Ramos (cell line): ENCODE measurements around the gene LRP8.

Experiments
- in situ Hi-C: fragments of 300-500 bp; cut with MboI; formaldehyde crosslinking; loops from one replicate; pipeline ENCODE4 v1.14.3; 2022; ENCODE audit warnings: low sequenced_read_pairs; ENCODE audit not compliant: unreplicated experiment

Gene LRP8

DNA sequence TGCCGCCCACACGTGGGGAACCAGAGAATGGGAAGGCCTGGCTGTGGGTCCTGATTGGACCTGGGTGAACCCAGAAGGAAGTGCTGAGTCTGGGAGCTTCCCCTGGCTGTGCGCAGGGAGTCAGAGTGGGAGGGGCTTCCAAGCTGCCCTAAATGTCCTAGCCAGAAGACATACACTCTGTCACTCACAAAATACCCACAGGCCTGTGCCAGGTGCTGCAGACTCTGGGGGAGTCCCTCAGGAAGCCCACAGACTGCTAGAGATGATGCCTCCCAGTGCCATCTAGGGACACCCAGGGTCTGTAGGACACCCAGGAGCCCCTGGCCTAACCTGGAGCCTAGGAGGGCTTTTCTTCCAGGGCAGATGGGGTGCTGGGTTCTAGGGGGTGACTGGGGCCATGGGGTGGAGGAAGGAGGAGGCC lies 33.7 kb upstream of the LRP8 start:
- in situ Hi-C loops, result no loop called here

DNA sequence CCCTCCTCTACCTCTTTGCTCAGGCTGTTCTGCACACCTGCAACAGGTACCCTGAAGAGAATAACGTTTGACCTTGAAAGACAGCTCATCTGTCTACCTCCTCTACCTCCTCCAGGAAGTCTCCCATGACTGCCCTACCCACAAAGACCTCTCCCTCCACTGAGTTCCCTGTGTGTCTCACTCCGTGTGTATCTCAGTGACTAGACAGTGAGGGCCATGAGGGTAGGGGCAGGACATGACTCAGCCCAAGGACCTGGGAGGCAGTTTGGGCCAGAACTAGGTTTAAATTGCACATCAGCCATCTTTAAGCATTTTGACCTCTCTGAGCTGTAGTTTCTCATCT lies 32.0 kb upstream of the LRP8 start:
- in situ Hi-C loops, result no loop called here

DNA sequence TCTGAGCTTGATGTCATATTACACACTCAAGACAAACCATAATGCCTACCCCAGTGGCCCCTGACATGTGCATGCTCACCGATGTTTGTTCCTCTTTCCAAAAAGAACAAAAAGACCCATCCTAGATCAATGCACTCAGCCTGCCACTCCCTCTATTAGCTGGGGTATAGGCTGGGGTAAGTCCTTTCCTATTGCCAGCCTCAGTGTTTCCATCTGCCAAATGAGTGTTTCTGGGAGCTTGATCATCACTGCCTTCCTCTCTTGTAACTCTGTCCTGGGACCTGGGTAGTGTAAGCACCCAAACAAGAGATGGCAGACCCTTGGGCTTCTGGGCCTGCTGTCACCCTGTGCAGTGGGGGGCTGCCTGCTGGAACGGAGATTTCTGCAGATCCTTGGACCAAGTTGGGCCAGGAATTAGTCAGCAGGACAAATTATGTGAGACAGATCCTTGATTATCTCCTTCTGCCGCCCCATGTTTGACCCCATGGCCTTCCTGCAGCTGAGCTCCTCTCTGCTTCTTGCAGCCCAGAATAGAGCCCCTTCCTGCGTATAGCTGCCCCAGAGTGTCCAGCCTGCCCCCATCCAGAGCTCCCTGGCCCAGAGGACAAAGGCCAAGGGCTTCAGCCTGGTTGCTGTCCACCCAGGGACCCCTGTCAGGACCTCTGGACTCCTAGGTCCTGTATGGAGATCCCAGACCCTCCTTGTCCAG lies 31.5 kb upstream of the LRP8 start:
- in situ Hi-C loops, result no loop called here

DNA sequence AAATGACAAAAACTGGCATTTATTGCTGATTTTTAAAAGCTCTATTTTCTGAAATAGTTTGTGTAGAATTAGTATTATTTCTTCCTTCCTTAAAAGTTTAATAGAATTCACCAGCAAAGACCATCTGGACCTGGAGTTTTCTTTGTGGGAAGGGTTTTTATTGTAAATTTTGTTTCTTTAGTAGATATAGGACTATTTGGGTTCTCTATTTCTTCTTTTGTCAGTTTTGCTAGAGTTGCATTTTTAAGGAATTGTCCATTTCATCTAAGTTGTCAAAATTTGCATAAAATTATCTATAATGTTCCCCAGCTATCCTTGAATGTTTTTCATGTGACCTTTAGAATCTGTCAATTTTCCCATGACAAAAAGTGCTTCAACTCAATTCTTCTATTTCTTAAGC lies 28.8 kb upstream of the LRP8 start:
- in situ Hi-C loops, result no loop called here

DNA sequence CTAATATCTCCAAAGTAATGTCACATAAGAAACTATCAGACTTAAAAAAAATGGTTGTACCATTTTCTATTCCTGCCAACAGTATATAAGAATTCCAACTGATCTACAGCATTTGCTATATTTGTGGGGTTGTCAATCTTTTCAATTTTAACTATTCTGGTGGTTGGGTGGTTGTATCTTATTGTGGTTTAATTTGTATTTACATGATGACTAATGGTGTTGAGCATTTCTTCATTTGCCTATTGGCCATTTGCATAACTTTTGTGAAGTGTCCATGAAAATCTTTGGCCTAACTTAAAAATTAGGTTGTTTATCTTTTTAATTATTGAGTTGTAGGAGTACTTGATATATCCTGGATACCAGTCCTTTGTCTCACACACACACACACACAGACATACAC lies 26.2 kb upstream of the LRP8 start:
- in situ Hi-C loops, result no loop called here

DNA sequence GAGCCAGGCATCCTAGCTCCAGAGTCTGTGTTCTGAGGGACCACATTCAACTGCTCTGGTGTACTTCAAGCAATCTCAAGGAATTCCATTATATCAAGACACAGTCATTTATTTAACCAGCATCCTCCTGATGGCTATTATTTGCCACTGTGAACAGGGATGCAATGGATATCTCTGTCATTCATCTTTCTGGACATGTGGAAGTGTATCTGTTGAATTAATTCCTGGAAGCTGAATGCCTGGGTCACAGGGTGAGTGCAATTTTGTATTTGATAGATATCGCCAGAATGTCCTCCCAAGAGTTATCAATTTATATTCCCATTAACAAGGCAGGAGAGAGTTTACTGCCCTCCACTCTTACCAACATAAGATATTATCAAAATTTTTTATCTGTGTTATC lies 24.7 kb upstream of the LRP8 start:
- in situ Hi-C loops, result no loop called here

DNA sequence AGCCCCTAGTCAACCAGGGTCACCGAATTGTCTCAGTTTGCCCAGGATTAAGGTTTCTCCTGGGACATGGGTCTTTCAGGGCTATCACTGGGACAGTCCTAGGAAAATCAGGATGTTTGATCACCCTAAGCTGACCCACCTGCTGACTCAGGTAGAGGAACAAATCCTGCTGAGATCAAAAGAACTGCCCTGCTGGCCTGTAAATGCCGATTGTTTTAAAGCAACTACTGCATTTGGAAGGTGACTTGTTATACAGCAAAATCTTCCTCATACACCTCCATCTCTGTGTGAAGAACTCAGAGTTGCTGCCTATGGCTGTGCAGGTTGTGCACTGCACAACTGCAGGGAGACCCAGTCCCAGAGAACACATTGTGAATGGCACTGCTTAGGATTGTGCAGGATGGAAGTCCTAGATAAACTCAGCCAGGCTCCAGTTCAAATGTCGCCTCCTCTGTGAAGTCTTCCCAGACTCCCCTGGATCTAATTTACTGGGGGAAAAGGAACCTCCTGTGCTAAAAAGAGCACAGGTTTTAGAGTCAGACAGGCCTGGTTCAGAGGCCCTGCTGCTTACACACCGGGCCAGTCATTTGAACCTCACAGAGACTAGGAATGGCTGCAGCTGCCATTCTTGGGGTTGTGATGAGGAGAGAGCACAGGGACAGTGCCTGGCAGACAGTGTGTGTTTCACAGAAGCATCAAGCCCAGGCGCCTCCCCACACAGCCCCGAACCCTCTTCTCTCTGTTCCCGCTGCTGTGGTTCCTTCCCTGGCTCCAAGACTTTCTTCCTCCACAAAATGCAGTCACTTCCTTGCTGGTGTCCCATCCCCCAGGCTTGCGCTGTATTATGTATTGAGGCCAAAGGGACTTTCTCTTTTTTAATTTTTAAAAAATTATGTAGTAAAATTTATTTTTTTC lies 23.2 kb upstream of the LRP8 start:
- in situ Hi-C loops, result no loop called here

DNA sequence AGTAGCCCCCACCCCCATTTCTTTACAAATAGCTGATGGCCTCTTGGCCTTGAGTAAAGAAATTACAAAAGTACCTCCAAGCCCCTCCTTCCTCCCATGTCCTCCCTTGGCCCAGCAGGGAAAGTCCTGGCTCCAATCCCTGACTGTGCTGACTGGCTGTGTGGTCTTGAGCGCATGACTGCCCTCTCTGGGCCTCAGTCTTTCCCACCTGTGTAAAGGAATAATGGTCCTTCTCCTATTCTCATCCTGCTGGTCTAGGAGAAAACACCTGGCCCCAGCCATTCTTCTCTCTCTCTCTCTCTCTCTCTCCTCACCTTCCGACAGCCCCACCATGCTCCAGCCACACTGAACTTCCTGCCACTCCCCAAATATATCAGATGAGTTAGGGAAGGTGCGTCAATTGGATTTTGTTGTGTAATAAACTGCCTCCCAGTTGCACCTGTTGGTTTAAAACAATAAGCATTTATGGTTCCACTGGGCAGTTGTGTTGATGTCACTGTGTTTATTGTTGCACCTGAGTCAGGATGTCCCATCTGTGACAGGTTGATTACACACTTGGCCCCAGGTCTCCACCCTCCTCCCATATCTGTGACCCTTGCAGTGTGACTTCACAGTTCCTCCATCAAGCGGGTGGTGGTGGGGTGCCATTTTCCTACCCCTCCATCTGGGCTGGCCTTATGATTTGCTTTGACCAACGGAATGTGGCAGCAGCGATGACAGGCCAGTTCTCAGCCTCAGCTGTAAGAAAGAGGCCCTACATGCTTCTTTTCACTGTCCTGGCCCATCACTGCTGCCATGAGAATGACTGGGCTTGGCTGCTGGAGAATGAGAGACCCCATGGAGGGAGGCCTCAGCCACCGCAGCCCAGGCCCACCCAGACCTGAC lies 22.3 kb upstream of the LRP8 start:
- in situ Hi-C loops, result no loop called here

DNA sequence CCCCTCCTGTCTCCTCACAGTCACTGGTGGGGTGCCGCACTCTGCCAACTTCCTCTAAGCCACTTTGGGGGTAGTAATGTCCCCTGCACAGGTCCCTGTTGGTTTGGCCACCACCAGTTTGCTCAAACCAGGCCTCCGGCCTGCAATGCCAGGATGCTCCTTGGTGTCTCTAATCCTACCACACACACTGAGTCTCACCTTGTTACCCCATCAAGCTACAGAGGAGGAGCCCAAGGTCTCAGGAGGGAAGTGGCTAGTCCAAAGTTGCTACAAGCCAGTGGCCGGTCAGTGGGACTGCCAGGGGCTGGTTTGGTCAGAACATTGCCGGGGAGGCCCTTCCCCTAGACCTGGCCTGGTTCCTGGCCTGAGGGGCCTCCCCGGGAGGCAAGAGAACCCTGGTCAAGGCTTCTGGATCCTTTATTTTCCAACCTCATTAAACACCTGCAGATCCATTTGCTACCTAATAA lies 21.5 kb upstream of the LRP8 start:
- in situ Hi-C loops, result no loop called here

DNA sequence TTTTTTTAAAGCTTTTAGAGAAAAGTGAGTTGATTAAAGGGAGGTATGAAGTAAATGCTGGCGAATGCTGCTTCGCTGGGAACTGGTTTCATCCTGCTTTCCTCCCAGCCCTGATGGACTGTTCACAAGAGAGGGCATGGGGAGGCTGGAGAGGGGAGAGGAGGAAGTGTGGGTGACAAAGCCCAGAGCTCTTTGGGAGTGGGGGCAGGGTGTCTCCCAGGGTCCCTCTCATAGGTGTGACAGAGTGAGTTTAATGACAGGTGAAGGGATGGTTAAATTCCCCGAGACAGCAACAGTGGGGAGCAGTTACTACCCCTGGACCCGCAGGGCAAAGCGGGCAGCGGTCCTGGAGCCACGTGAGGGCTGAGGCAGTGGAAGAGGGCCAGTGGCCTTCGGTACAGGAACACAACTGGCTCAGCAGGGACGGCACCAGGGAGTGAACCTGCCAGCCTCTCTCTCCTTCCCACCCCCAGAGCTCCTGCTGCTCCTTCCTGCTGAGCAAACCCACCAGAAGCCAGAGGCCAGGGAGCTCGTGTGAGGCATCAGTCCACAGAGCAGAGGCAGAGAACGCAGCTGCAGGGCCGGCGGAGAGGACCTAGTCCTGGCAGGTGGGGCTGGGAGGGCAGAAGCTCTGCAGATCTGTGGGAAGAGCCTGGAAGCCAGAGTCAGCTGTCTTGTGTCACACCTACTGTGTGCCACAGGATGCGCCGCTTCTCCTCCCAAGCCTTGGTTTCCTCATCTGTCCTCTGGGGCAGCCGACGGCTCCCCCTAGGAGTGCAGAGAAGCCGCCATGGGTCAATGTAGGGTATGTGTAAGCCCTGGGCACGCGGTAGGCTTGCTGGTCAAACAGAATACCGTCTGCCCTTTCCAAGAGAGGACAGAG lies 20.9 kb upstream of the LRP8 start:
- in situ Hi-C loops, result no loop called here

DNA sequence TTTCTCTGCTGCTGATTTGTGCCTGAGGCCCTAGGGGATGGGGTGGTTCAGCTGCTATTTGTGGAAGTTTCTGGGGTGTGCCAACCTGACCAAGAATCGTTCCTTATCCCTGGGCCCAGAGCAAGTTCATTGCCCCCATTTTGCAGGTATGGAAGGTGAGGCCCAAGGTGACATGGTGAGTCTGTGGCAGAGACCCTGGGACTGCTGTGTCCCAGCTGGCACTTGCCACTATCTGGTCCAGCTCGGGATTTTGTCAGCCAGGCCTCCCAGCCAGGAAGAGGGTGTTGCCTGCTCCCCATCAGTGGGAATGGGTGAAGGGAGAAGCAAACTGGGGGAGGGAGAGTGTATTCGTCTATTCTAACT lies 18.9 kb upstream of the LRP8 start:
- in situ Hi-C loops, result no loop called here

DNA sequence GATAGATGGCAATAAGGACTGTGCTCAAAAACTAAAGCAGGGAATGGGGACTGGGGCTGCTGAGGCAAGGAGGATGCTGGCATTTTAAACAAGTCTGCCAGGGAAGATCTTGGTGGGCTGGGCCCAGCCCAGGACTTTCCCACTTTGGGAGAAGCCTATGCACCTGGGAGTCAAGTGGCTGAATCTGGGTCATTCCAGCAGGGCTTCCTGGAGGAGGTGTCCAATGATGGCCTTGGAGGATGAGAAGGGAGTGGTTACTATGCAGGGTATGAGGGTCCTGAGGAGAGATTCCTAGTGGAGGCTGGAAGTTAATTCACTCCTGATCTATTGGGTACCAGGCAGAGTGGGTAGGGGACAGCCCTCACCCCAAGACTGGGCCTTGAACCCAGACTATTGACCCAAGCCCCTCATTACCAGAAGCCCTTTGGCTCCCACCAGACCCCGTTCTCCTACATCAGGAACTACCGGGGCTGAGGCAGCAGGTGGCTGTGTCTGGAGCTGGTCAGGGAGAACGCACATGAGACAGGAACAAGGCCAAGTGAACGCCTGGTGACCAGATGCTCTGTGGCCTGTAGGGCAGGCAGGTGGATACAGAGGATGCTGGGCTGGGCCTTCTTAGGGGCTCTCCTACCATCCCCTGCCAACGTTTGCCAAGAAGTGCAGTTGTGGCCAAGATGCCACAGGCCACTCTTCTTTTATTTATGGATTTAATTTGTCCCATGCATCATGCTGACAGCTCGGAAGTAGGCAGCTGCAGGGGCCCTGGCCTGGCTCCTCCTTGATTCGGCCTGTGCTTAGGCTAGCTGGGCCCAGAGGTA lies 18.3 kb upstream of the LRP8 start:
- in situ Hi-C loops, result no loop called here

DNA sequence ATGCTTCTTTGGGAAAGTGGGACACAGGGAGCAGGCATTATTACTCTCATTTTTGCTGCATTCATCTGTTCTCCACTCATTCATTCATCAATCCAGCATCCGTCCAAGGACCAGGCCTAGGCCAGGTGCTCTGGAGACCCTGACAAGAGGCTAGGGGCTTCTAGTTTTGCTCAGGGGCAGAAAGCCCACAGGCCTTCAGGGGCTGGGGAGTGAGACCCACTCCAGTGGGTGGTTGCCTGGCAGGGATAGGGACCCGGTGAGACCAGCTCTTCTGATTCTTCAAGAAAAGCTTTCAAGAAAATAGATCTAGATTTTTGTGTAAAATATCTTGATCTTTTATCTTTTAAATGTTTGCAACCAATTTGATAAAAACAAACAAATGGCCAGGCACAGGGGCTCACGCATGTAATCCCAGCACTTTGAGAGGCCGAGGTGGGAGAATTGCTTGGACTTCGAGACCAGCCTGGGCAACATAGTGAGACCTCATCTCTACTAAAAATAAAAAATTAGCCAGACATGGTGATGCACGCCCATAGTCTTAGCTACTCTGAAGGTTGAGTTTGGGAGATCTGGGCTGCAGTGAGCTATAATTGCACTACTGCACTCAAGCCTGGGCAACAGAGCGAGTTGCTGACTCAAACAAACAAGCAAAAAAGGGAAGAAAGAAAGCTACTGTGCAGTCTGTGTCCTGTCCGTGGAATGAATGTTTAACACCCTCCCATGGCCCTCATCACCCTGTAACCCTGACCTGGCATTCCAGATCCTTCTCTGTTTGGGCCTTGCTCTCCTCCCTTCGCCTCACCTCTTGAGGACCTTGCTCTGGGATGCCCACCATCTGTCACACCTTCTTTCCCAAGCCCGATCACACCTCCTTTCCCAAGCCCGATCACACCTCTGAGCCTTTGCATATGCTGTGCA lies 17.3 kb upstream of the LRP8 start:
- in situ Hi-C loops, result no loop called here

DNA sequence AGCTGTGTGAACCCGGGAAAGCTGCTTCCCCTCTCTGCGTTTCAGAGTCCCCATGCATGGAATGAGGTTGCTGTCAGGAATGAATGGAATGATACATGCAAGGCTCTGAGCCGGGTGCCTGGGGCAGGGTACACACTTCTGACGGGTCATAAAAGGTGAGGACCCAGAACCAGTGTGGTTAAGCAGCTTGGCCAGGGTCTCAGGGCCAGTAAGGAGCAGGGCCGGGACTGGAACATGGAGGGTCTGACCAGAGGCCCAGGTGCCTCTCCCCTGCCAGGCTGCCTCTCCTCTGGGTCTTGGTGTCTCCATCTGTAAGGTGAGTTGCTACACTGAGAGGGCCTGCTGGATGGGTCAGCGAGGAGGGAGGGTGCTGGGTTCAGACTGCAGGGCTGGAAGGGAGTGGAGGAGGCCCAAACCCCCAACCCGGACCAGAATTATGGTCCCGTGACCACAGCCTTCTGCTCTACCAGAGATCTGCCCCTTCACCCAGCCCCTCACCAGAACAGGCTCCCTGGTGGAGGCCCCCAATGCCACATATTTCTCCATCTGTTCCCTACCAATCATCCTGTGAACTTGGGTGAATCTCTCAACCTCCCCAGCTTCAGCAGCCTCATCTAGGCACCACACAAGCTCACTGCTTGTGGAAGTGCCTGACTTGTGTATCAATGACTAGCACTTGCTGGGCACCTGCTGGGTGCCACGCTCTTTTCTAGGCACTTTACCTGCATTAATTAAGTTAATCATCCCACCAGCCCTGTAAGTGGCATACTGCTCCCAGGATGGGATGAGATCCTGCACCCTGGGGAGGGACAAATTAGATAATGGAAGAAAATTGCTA lies 16.2 kb upstream of the LRP8 start:
- in situ Hi-C loops, result no loop called here

DNA sequence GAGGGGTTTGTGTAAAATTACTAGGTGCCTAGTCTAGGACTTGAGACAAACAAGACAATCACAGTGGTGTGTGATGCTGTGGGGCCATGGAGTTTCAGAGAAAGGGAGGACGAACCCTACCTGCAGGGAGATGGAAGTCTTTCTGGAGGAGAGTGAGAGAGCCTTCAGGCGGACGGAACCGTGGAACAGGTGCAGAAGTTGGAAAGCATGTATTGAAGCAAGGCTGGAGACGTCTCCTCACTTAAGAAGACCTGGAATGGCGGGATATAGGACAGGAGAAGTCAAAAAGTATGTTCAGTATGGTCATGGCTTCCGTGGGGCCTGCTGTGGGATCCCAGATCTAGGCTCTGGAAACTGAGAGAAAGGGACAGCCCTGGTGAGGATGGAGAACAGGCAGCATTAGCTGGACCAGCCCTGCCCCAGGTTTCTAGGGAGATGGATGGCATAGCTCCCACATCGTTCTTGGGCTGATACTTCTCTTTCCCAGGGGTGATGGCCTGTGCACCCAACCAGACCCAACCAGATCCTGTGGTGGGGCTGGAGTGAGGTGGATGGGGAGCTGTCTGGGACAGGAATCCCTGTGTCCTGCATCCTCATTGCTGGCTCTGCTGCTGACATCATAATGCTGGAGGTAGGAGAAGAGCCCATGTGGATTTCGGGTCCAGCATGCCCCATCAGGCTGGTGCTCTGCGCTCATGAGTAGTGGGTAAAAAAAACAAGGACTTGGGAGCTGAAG lies 15.0 kb upstream of the LRP8 start:
- in situ Hi-C loops, result no loop called here

DNA sequence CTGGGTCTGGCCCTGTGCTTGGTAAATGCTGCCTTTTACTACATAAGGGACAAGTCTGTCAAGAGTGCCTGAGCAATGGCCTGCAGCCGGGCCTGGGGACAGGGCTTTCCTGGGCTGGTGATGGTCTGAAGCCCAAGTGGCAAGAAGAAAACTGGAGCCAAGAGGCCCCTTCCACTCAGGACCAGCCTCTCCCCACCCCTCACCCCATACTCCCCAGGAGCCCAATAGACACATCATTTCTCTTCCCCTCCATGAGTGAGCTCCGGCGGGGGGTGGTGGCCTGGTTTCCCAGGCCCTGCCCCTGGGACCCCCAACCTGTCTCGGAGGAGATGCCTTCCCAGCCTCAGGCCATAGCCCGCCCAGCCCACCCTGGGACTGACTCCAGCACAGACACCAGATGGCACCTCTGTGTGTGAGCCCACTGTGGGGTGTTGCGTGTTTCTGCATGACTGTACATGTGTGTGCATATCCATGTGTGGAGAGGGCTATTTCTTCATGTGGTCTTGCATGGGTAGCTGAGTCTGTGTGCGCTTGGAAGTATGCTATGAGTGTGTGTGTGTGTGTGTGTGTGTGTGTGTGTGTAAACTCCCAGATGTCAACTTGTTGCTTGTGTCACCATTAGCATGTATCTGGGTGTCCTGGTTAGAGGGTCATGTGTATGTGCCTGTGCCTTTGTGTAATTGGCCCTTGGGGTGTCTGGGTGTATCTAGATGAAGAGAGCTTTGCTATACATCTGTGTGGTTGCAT lies 14.3 kb upstream of the LRP8 start:
- in situ Hi-C loops, result no loop called here
